ENCODE measurements around the gene MAGEB16. TPM values are rescaled to one million over a fixed set of nuclear protein-coding genes. Genes with fewer than 3 reads are reported as not detected.

MAGEB16 gene
- not detected for total RNA-seq

- intact Hi-C loops (cut with DNase I, micrococcal nuclease) = no loop called here
- POLR2A ChIA-PET = no interaction called here
- DNase-seq (no peak), ATAC-seq (no peak)
- Mint-ChIP-seq H3K27me3 (no peaks in the 10 kb centered on the region), H3K4me3 (no peak within 1 kb of the TSS), H3K36me3 (ENCODE audit: low read depth) (no peaks in the 10 kb centered on the region), H3K9me3 (ENCODE audit: low read depth) (no peaks in the 10 kb centered on the region), H3K4me1 (no peaks in the 10 kb centered on the region), H3K27ac (no peak within 1 kb of the TSS)
- CTCF ChIA-PET = no interaction called here
Measured at GRCh38 chrX:35798042-35798441, at the start of gene MAGEB16. MAGEB16 (plus strand) TSS chrX:35798342; CDS start chrX:35802197, 3,855 bp downstream.

- ChIA-PET CTCF (no interaction called here), POLR2A (no interaction called here)
- H3K36me3 Mint-ChIP-seq (ENCODE audit: low read depth) = no peaks in the 10 kb centered on the region
- H3K9me3 Mint-ChIP-seq (ENCODE audit: low read depth) = no peaks in the 10 kb centered on the region
- no peak overlapping the region for H3K27ac Mint-ChIP-seq
- no peaks in the 10 kb centered on the region for H3K27me3 Mint-ChIP-seq
- H3K4me3 Mint-ChIP-seq = no peak overlapping the region
- intact Hi-C loops (cut with DNase I, micrococcal nuclease) = no loop called here
- no peaks in the 10 kb centered on the region for H3K4me1 Mint-ChIP-seq
- ATAC-seq (no peak), DNase-seq (no peak)
Measured at GRCh38 chrX:35773958-35774564, 24.1 kb upstream of the MAGEB16 start.

- Mint-ChIP-seq H3K27ac (no peak overlapping the region), H3K27me3 (no peaks in the 10 kb centered on the region), H3K4me1 (no peaks in the 10 kb centered on the region), H3K36me3 (ENCODE audit: low read depth) (no peaks in the 10 kb centered on the region), H3K9me3 (ENCODE audit: low read depth) (no peaks in the 10 kb centered on the region), H3K4me3 (no peak overlapping the region)
- CTCF ChIA-PET = no interaction called here
- intact Hi-C loops (cut with DNase I, micrococcal nuclease) = no loop called here
- DNase-seq = no peak
- no peak for ATAC-seq
- POLR2A ChIA-PET = no interaction called here
Measured at GRCh38 chrX:35785075-35785474, 13.1 kb upstream of the MAGEB16 start.

GRCh38 chrX:35786271-35786670 is 11.9 kb upstream of the MAGEB16 start:
- H3K36me3 Mint-ChIP-seq (ENCODE audit: low read depth) = no peaks in the 10 kb centered on the region
- ATAC-seq (no peak), DNase-seq (no peak)
- ChIA-PET POLR2A (no interaction called here), CTCF (no interaction called here)
- H3K9me3 Mint-ChIP-seq (ENCODE audit: low read depth) = no peaks in the 10 kb centered on the region
- no peaks in the 10 kb centered on the region for H3K4me1 Mint-ChIP-seq
- intact Hi-C loops (cut with DNase I, micrococcal nuclease) = no loop called here
- H3K27ac Mint-ChIP-seq = no peak overlapping the region
- H3K4me3 Mint-ChIP-seq = no peak overlapping the region
- no peaks in the 10 kb centered on the region for H3K27me3 Mint-ChIP-seq

- H3K36me3 Mint-ChIP-seq (ENCODE audit: low read depth) = no peaks in the 10 kb centered on the region
- H3K4me1 Mint-ChIP-seq = no peaks in the 10 kb centered on the region
- H3K4me3 Mint-ChIP-seq = no peak overlapping the region
- intact Hi-C loops (cut with DNase I, micrococcal nuclease) = no loop called here
- no peak for DNase-seq
- H3K27ac Mint-ChIP-seq = no peak overlapping the region
- no peaks in the 10 kb centered on the region for H3K9me3 Mint-ChIP-seq (ENCODE audit: low read depth)
- no peak for ATAC-seq
- ChIA-PET POLR2A (interaction anchor here (0.7 kb wide), 1 partner anchor 978 kb away, joined by 5 read pairs; no protein-coding TSS in a partner anchor), CTCF (no interaction called here)
- no peaks in the 10 kb centered on the region for H3K27me3 Mint-ChIP-seq
Measured at GRCh38 chrX:35787867-35788266, 10.3 kb upstream of the MAGEB16 start.

- no peaks in the 10 kb centered on the region for H3K9me3 Mint-ChIP-seq (ENCODE audit: low read depth)
- ATAC-seq = no peak
- no peak for DNase-seq
- ChIA-PET POLR2A (no interaction called here), CTCF (no interaction called here)
- H3K27me3 Mint-ChIP-seq = no peaks in the 10 kb centered on the region
- H3K27ac Mint-ChIP-seq = no peak overlapping the region
- no peak overlapping the region for H3K4me3 Mint-ChIP-seq
- intact Hi-C loops (cut with DNase I, micrococcal nuclease) = no loop called here
- H3K4me1 Mint-ChIP-seq = no peaks in the 10 kb centered on the region
- no peaks in the 10 kb centered on the region for H3K36me3 Mint-ChIP-seq (ENCODE audit: low read depth)
Measured at GRCh38 chrX:35800474-35800873, 2.3 kb downstream of the MAGEB16 start.

GRCh38 chrX:35809781-35810180 is 11.6 kb downstream of the MAGEB16 start:
- Mint-ChIP-seq H3K4me3 (no peak overlapping the region), H3K27ac (no peak overlapping the region), H3K27me3 (no peaks in the 10 kb centered on the region), H3K9me3 (ENCODE audit: low read depth) (no peaks in the 10 kb centered on the region), H3K4me1 (no peaks in the 10 kb centered on the region), H3K36me3 (ENCODE audit: low read depth) (no peaks in the 10 kb centered on the region)
- CTCF ChIA-PET = no interaction called here
- ATAC-seq = no peak
- intact Hi-C loops (cut with DNase I, micrococcal nuclease) = no loop called here
- POLR2A ChIA-PET = no interaction called here
- no peak for DNase-seq

- ATAC-seq = no peak
- ChIA-PET POLR2A (no interaction called here), CTCF (no interaction called here)
- intact Hi-C loops (cut with DNase I, micrococcal nuclease) = no loop called here
- DNase-seq = no peak
- H3K27me3 Mint-ChIP-seq = no peaks in the 10 kb centered on the region
- no peaks in the 10 kb centered on the region for H3K36me3 Mint-ChIP-seq (ENCODE audit: low read depth)
- H3K27ac Mint-ChIP-seq = no peak overlapping the region
- no peaks in the 10 kb centered on the region for H3K4me1 Mint-ChIP-seq
- no peaks in the 10 kb centered on the region for H3K9me3 Mint-ChIP-seq (ENCODE audit: low read depth)
- no peak overlapping the region for H3K4me3 Mint-ChIP-seq
Measured at GRCh38 chrX:35819241-35819640, 21.1 kb downstream of the MAGEB16 start.

GRCh38 chrX:35826503-35826902 is 28.4 kb downstream of the MAGEB16 start:
- intact Hi-C loops (cut with DNase I, micrococcal nuclease) = no loop called here
- no peak overlapping the region for H3K4me3 Mint-ChIP-seq
- CTCF ChIA-PET = no interaction called here
- POLR2A ChIA-PET = no interaction called here
- peaks cover 5% of the 10 kb centered on the region for H3K9me3 Mint-ChIP-seq (ENCODE audit: low read depth)
- no peaks in the 10 kb centered on the region for H3K4me1 Mint-ChIP-seq
- DNase-seq (no peak), ATAC-seq (no peak)
- no peaks in the 10 kb centered on the region for H3K27me3 Mint-ChIP-seq
- no peak overlapping the region for H3K27ac Mint-ChIP-seq
- H3K36me3 Mint-ChIP-seq (ENCODE audit: low read depth) = no peaks in the 10 kb centered on the region

GRCh38 chrX:35829501-35829900 is 31.4 kb downstream of the MAGEB16 start:
- Mint-ChIP-seq H3K27ac (no peak overlapping the region), H3K4me1 (no peaks in the 10 kb centered on the region), H3K9me3 (ENCODE audit: low read depth) (peaks cover 5% of the 10 kb centered on the region), H3K36me3 (ENCODE audit: low read depth) (no peaks in the 10 kb centered on the region), H3K27me3 (no peaks in the 10 kb centered on the region), H3K4me3 (no peak overlapping the region)
- ChIA-PET POLR2A (no interaction called here), CTCF (no interaction called here)
- intact Hi-C loops (cut with DNase I, micrococcal nuclease) = no loop called here
- ATAC-seq (no peak), DNase-seq (no peak)

GRCh38 chrX:35841872-35842271 is 43.7 kb downstream of the MAGEB16 start:
- POLR2A ChIA-PET = no interaction called here
- ATAC-seq (no peak), DNase-seq (no peak)
- intact Hi-C loops (cut with DNase I, micrococcal nuclease) = no loop called here
- no peaks in the 10 kb centered on the region for H3K36me3 Mint-ChIP-seq (ENCODE audit: low read depth)
- CTCF ChIA-PET = no interaction called here
- no peak overlapping the region for H3K27ac Mint-ChIP-seq
- no peaks in the 10 kb centered on the region for H3K27me3 Mint-ChIP-seq
- no peaks in the 10 kb centered on the region for H3K4me1 Mint-ChIP-seq
- no peak overlapping the region for H3K4me3 Mint-ChIP-seq
- no peaks in the 10 kb centered on the region for H3K9me3 Mint-ChIP-seq (ENCODE audit: low read depth)

- POLR2A ChIA-PET = no interaction called here
- CTCF ChIA-PET = no interaction called here
- H3K4me1 Mint-ChIP-seq = no peaks in the 10 kb centered on the region
- intact Hi-C loops (cut with DNase I, micrococcal nuclease) = no loop called here
- no peak overlapping the region for H3K27ac Mint-ChIP-seq
- no peaks in the 10 kb centered on the region for H3K27me3 Mint-ChIP-seq
- no peaks in the 10 kb centered on the region for H3K9me3 Mint-ChIP-seq (ENCODE audit: low read depth)
- no peak for ATAC-seq
- H3K4me3 Mint-ChIP-seq = no peak overlapping the region
- DNase-seq = no peak
- no peaks in the 10 kb centered on the region for H3K36me3 Mint-ChIP-seq (ENCODE audit: low read depth)
Measured at GRCh38 chrX:35842674-35843073, 44.5 kb downstream of the MAGEB16 start.

- intact Hi-C loops (cut with DNase I, micrococcal nuclease) = no loop called here
- no peaks in the 10 kb centered on the region for H3K27me3 Mint-ChIP-seq
- H3K9me3 Mint-ChIP-seq (ENCODE audit: low read depth) = no peaks in the 10 kb centered on the region
- no peaks in the 10 kb centered on the region for H3K36me3 Mint-ChIP-seq (ENCODE audit: low read depth)
- H3K4me3 Mint-ChIP-seq = no peak overlapping the region
- no peak overlapping the region for H3K27ac Mint-ChIP-seq
- ATAC-seq (no peak), DNase-seq (no peak)
- CTCF ChIA-PET = no interaction called here
- no peaks in the 10 kb centered on the region for H3K4me1 Mint-ChIP-seq
- POLR2A ChIA-PET = no interaction called here
Measured at GRCh38 chrX:35847736-35848135, 49.6 kb downstream of the MAGEB16 start.
